HG03565 (cell line): ENCODE data around the gene SCLY.

Experiments used
- ATAC-seq: cut with Tn5 transposase; IDR thresholded peaks from one replicate; pipeline ENCODE4 v1.9.1; 2021; ENCODE audit warnings: mild to moderate bottlenecking, moderate library complexity; ENCODE audit not compliant: unreplicated experiment

SCLY gene

DNA sequence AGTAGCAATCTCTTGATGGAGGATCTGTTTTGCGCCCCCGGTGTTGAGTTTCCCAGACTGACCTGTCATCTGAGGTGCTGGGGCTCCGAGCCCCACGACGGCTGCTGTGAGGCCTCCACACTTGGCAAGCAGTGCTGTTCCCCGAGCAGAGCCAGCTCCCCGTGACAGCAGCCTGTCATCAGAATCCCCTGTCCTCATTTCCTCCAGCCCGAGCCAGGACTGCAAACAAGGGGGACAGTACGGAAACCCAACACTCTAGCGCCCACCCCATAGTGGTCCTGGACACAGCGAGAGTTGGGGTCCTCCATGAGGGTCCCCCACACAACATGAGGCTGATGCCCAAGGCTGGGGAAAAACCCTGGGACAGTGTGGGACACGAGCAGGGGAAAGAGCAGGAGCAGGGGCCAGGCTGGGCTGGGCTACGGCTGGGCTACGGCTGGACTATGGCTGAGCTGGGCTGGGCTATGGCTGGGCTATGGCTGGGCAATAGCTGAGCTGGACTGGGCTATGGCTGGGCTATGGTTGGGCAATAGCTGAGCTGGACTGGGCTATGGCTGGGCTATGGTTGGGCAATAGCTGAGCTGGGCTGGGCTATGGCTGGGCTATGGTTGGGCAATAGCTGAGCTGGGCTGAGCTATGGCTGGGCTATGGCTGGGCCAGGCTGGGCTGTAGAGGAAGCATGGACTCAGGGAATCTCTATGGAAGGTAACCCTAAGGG lies 76.2 kb downstream of the SCLY start:
- ATAC-seq, result no peak

DNA sequence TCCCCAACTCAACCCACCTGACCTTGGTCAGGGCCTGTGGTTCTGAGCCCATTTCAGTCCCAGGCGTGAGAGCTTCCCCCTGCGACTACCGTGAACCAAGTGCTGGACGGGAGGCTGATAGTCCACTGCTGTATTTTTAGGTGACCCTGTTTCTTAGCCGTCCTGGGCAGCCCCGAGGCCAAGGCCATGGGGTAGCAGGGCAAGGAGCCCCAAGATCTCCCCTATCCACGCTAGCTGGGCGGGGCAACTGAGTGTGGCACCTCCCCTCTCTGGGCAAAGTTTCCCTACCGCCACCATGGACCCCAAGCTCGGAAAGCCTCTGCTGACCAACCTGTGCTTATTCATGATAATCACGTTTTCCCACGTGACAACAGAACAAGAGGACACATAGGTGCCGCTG lies 77.1 kb downstream of the SCLY start:
- no peak for ATAC-seq

DNA sequence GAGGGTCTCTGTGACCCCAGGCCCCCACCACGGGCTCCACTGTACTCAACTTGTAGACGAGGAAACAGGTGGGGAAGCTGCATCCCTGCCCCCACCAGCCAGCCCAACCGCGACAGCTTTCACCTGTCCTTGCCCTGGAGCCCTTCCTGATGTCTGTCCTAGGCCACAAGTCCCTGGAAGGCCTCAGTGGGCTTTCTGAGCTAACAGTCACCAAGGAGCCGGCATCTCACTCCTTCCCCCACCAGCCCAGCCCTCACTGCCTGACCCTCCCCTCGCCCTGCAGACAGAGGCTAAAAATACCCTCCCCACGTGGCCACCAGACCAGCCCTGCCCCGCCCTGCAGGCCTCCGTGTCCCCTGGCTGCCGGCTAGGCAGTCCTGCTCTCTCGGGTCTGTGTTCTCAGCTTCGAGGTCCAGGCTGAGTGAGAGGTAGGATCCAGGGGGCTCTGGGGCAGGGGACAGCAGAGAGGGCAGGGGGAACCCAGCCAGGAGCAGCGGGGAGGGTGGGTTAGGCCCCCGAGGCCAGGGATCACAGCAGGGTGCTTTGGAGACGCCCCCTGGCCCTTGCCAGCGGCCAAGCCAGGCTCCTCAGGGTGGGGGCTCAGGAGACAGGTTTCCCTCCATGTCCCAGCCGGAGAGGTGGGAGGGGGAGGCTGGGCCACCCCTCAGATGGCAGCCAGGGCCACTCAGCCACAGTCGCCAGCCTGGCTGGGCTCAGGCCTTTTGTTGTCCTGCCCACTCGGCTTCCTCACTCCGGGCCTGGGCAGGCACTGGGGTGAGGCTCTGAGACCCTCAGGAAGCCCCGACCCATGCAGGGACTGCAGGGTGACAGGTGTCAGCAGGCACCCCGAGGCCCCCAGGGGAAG lies 77.8 kb downstream of the SCLY start, which contains the start of gene KLHL30:
TSS of gene KLHL30 (plus strand) at position 338 of the 865 bp plus-strand sequence. CDS start 2,087 bp downstream, outside the sequence.
- no peak for ATAC-seq

DNA sequence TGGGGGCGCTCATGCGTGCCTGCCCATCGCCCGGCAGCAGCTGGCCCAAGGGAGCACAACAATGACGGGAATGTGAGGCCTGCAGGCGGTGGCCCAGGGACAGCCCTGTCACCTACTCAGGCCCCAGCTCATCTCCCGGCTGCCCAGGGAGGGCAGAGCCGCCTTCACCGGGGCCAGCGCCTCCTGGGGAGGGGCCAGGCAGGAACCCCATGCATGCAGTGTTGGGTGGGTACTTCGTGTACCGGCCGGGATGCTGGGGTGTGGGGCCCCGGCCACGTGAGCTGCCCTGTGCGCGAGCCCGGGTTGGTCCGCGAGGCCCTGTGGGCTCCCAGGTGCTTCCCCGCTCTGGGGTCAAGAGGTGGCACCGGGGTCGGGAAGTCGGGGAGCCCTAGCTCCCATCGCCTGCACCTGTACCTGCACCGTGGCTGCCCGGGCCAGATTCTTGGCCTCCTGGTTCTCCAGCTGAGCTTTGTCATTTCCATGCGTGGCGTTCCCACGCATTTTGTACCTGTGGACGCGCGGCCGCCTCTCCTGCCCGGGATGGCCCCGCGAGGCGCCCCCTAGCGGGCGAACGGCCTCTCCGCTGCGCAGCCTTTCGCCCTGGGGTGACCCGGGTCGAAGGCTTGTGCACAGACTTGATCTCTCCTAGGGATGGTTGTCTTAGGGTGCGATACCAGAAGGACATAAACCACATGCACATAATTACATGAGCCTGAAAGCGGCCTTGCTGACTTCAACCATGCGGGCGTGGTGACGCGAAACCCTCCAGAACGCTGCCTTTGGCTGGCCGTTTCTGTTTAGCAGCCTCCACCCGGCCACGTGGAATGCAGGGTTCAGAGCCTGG lies 78.6 kb downstream of the SCLY start:
- no peak for ATAC-seq

DNA sequence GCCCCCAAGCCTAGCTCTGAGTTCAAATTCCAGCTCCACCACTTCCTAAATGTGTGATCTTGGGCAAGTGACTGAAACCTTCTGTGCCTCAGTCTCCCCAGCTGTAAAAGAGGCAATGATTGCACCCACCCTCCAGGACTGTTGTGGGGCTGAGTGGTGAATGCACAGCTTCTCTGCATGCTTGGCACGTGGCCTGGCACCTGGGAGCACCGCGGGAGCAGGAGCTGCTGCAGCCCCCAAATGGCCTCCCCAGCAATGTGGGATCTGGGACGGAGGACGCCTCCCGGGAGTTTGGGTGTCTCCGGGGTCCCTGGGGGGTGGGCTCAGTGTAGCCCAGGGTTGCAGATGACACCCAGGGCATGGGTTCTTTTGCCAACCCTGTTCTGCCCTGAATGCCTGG lies 79.2 kb downstream of the SCLY start:
- no peak for ATAC-seq

DNA sequence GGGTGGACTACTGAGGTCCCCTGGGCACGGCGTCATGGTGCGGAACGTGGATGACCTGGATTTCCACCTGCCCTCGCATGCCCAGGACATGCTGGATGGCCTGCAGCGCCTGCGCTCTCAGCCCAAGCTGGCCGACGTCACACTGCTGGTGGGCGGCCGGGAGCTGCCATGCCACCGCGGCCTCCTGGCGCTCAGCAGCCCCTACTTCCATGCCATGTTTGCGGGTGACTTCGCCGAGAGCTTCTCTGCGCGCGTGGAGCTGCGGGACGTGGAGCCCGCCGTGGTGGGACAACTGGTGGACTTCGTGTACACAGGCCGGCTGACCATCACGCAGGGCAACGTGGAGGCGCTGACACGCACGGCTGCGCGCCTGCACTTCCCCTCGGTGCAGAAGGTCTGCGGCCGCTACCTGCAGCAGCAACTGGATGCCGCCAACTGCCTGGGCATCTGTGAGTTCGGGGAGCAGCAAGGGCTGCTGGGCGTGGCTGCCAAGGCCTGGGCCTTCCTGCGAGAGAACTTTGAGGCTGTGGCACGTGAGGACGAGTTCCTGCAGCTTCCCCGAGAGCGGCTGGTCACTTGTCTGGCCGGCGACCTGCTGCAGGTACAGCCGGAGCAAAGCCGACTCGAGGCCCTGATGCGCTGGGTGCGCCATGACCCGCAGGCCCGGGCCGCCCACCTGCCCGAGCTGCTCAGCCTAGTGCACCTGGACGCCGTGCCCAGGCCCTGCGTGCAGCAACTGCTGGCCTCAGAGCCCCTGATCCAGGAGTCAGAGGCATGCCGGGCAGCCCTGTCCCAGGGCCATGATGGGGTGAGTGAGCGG lies 80.1 kb downstream of the SCLY start:
- ATAC-seq, result no peak

DNA sequence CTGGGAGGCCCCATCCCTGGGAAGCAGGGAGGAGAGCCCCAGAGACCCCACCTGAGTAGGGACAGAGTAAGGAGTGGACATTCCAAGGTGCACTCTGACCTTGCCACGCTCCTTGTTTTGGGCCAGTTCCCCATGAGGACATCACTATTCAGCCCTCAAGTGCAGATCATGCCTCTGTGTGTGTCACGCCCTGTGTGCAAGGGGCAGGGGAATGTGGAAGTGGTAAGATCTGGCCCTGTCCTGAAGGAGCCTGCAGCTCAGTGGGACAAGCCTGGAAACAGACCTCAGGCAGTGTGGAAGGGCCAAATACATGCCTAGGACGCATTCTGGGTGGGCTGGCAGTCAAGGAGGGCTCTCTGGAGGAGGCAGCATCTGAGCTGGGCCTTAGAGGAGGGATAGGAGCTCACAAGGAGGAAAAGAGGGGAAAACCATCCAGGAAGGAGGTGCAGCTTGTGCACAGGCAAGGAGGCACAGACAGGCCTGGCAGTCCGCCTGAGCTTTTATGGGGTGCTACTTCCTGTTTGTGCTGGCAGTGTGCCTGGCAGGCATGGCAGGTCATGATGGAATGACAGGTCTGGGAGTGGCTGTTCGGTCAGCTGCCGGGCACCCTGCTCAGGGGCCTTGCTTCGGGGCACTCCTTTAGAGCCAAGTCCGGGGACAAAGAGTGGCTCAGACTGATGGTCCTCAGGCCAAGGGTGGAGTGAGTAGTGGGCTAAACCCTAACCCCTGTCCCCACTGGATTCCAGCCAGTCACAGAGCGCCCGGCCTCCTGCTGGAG lies 80.9 kb downstream of the SCLY start:
- ATAC-seq, result no peak

DNA sequence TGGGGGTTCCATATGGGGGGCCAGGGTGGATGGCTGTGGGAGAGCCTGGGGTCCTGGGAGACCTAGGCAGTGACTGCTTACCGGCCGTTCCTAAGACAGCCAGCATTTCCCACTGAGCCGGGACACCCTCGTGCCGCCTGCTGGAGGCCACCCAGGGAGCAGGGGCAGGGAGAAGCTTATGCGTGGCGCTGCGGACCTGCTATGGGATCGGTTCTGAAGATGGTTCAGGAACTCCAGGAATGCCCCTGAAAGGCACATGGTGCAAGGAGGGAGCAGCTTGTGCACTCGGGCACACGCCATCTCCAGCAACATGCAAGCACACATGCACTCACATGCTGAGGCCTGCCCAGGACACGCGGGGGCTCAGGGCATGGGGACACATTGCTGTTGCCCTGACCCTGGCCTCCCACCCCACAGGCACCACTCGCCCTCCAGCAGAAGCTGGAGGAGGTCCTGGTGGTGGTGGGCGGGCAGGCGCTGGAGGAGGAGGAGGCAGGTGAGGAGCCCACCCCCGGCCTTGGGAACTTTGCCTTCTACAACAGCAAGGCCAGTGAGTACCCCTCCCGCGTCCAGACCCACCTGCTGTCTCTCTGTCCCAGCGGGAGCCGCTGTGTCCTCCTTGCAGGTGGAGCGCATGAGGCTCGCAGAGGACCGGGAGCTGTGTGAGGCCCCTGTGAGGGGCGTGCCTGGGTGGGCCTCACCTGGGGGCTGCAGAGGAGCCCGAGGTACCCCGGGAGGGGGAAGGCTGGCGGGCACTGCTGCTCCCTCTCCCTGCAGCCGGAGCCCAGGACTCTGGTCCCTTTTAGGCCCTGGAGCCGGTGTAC lies 81.8 kb downstream of the SCLY start:
- ATAC-seq, result no peak

DNA sequence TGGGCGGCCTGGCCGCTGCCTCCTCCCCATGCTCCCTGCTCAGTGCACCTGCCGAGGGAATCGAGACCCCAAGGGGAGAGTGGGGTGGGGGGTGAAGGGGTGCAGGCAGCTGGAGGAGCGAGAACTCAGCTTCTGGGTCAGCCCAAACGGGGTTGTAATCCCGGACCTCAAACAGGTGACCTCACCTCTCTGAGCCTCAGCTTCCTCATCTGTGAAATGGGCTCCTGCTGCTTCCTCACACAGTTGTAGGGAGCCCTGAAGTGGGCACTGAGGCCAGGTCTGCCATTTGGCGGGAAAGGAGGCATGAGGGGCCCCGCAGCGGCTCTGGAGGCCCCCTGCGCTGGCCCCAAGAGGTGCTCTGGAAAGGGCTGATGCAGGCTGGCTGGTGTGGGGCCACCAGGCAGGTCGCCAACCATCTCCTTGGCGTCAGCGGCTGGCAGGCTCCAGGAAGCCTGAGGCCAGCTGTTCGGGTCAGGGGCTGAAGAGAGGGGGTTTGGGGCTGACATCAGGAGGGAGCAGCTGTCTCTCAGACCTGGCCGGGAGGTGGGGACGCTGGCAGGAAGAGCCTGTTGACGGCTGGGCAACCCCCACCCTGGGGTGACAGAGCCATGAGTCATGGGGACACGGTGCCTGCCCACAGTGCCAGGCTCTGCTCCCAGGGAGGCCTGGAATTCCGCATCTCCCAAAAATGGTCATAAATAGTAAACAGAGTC lies 82.6 kb downstream of the SCLY start:
- no peak for ATAC-seq

DNA sequence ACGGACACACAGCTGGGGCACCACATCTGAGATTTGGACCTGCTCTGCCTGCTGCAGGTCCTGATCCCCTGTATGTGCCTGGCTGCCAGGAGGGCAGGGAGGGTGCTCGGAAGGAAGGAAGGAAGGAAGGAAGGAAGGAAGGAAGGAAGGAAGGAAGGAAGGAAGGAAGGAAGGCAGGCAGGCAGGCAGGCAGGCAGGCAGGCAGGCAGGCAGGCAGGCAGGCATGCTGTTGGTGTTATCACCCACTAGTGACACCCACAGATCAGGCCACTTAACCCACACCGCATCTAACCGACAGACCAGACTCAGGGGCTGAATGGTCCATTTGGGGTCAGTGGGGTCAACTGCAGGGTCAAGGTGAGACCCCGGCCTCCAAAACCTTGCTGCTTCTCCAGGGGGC lies 83.5 kb downstream of the SCLY start:
- ATAC-seq, result no peak

DNA sequence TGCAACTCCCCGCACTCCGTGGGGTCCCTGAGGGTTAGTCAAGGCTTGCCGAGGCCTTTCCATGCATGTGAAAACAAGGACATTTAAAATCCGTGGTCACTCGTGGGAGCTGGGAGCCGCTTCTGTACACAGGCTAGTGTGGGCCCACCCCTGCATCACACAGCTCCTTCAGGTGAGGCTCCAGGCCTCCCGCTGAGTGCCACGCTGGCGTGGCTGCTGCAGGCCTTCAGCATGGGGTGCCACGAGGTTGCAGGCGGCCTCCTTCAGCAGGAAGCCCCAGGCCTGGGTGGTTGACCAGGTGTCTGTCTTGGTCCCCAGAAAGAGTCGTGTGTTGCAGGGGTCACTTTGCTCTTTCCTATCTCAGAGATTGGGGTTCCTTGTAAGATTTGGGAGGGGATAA lies 84.2 kb downstream of the SCLY start:
- no peak for ATAC-seq

DNA sequence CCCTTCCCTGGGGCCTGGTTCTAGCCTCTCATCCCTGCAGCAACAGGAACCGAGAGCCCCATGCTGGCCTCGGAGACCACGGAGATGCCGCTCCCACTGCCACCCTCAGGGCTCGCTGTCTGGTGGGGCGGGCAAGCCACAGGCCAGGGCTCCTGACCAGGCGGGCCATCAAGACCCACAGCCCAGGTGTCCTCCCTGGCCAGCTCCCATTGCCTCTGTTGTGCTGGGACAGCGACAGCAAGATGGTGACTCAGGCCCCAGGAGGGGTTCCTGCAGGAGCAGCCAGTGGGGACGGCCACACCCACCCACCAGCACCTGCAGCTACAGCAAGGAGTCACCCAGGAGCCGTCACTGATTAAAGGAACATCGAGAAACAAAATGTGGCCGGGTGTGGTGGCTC lies 85.0 kb downstream of the SCLY start:
- no peak for ATAC-seq

DNA sequence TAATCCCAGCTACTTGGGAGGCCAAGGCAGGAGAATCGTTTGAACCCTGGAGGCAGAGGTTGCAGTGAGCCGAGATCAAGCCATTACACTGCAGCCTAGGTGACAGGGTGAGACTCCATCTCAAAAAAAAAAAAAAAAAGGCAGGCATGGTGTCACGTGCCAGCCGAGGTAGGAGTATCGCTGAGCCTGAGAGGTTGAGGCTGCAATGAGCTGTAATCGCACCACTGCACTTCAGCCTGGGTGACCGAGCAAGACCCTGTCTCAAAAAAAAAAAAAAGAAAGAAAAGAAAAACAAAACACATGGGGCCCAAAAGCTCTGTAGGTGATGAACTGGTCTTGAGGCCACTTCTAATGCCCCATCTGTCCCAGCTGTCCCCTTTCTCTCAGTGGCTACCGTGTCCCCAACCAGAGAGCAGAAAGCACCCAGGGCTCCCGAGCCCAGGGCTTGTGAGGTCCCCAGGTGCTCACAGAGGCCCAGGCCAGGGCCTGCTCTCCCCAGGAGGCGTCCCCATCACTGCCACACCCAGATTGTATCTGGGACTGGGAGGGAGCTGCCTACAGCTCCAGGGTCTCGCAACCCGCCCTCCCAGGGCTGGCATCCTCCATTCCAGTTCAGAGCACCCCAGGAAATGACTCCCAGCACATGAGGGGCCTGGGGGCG lies 86.2 kb downstream of the SCLY start:
- no peak for ATAC-seq

DNA sequence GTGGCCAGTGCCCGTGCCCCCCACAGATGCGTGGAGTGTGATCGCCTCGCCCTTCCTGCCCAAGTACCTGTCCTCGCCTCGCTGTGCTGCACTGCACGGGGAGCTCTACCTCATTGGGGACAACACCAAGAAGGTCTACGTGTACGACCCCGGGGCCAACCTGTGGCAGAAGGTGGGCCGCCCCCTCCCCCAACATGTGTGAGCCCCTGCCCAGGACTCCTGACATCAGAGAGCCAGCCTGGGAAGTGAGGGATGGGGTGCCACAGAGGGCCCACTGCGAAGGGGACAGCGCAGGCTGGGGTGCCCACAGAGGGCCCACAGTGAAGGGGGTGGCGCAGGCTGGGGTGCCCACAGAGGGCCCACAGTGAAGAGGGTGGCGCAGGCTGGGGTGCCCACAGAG lies 88.2 kb downstream of the SCLY start:
- ATAC-seq, result no peak
